H1 (cell line): Measurements from ENCODE around the gene RAD54L. TPM values are rescaled to one million over a fixed set of nuclear protein-coding genes. Genes with fewer than 3 reads are reported as not detected.

Experiments used
- CTCF ChIA-PET: fragments of 300-600 bp; sonication (Branson Sonifier 250); formaldehyde crosslinking; loops from one replicate; lab custom pipeline; 2021; ENCODE audit not compliant: partially characterized antibody; lab: Charles Lee
- POLR2A ChIA-PET: fragments of 300-600 bp; sonication (Branson Sonifier 250); formaldehyde crosslinking; loops from one replicate; lab custom pipeline; 2021; ENCODE audit warnings: inconsistent platforms; ENCODE audit not compliant: partially characterized antibody; lab: Charles Lee
- DNase-seq, 2 experiments: peaks; one replicate each; pipeline versions ENCODE4 v3.0.0 to v3.0.0-alpha.2; 2010 to 2022; ENCODE audit warnings: low spot score in 2 of 2, low read depth in 1 of 2, mixed read lengths in 1 of 2
- FAIRE-seq: peaks from 2 replicates; lab custom pipeline; 2011; peaks lifted over from hg19 to GRCh38; lab: Jason Lieb, UNC
- H2AFZ ChIP-seq: 2 replicates; pipeline ENCODE4 v1.8.1; 2012; ENCODE audit warnings: low read length, inconsistent platforms
- H2AK5ac ChIP-seq: 2 replicates; pipeline ENCODE4 v1.6.1; 2013; ENCODE audit warnings: low read depth, low read length
- H2BK120ac ChIP-seq: replicated peaks from 2 replicates; pipeline ENCODE3; 2013; ENCODE audit warnings: low read depth, low read length, inconsistent platforms
- H2BK12ac ChIP-seq: 2 replicates; pipeline ENCODE4 v1.6.1; 2013; ENCODE audit warnings: low read depth, low read length
- H2BK15ac ChIP-seq: 2 replicates; pipeline ENCODE4 v1.6.1; 2013; ENCODE audit warnings: low read length
- H2BK20ac ChIP-seq: 2 replicates; pipeline ENCODE4 v1.6.1; 2013; ENCODE audit warnings: low read length
- H2BK5ac ChIP-seq: 2 replicates; pipeline ENCODE4 v1.6.1; 2013; ENCODE audit warnings: low read depth, low read length
- H3K14ac ChIP-seq: 2 replicates; pipeline ENCODE4 v1.6.1; 2013; ENCODE audit warnings: inconsistent platforms; ENCODE audit not compliant: insufficient read length
- H3K18ac ChIP-seq: 2 replicates; pipeline ENCODE4 v1.6.1; 2013; ENCODE audit warnings: low read length; ENCODE audit errors: extremely low read depth
- H3K23ac ChIP-seq: 2 replicates; pipeline ENCODE4 v1.6.1; 2013; ENCODE audit warnings: inconsistent platforms; ENCODE audit not compliant: insufficient read length
- H3K23me2 ChIP-seq: 2 replicates; pipeline ENCODE4 v1.6.1; 2013; ENCODE audit warnings: low read depth, low read length
- H3K27ac ChIP-seq: 2 replicates; pipeline ENCODE4 v1.6.1; 2011; ENCODE audit warnings: low read depth, low read length, inconsistent platforms
- H3K27me3 ChIP-seq, 4 experiments: replicated peaks in 1 of 4; 1 replicate in 1 of 4; 2 replicates in 3 of 4; pipeline versions ENCODE4 v1.6.1 to v1.8.1; 2011 to 2013; ENCODE audit warnings: low read length in 3 of 4, mild to moderate bottlenecking in 3 of 4, inconsistent platforms in 2 of 4, mixed read lengths in 2 of 4, moderate library complexity in 1 of 4; ENCODE audit not compliant: control insufficient read depth in 3 of 4, insufficient read depth in 3 of 4; ENCODE audit errors: extremely low read depth in 1 of 4
- H3K36me3 ChIP-seq, 4 experiments: 2 replicates each; pipeline versions ENCODE4 v1.6.1 to v1.8.1; 2011 to 2013; ENCODE audit warnings: mild to moderate bottlenecking in 4 of 4, low read length in 3 of 4, moderate library complexity in 2 of 4, control low read depth in 1 of 4, inconsistent platforms in 1 of 4; ENCODE audit not compliant: insufficient read depth in 4 of 4, control insufficient read depth in 2 of 4
- H3K4ac ChIP-seq: replicated peaks from 2 replicates; pipeline ENCODE3; 2013; ENCODE audit warnings: low read length, low read depth, mixed read lengths, inconsistent platforms; ENCODE audit not compliant: insufficient read length
- H3K4me1 ChIP-seq, 4 experiments: replicated peaks in 1 of 4; 1 replicate in 1 of 4; 2 replicates in 3 of 4; pipeline versions ENCODE4 v1.6.1 to v1.8.1; 2011 to 2013; ENCODE audit warnings: low read length in 3 of 4, inconsistent platforms in 2 of 4, mixed read lengths in 1 of 4; ENCODE audit not compliant: insufficient read depth in 4 of 4, control insufficient read depth in 3 of 4
- H3K4me2 ChIP-seq, 2 experiments: 2 replicates each; pipeline versions ENCODE4 v1.6.1 to v1.8.1; 2011 to 2013; ENCODE audit warnings: low read depth in 2 of 2, low read length in 2 of 2, control low read depth in 1 of 2, inconsistent platforms in 1 of 2, mild to moderate bottlenecking in 1 of 2; ENCODE audit not compliant: insufficient read depth in 1 of 2
- H3K4me3 ChIP-seq, 4 experiments: fragments of 200-600, 300-600 bp in 1 of 4; sonication (generic), shearing (Covaris generic), sonication (Bioruptor Twin) in 1 of 4; 2 replicates each; pipeline versions ENCODE4 v1.5.1 to v1.8.1; 2011 to 2016; ENCODE audit warnings: low read length in 4 of 4, low read depth in 3 of 4, control low read depth in 2 of 4, inconsistent platforms in 2 of 4, mild to moderate bottlenecking in 2 of 4, mixed read lengths in 1 of 4, moderate library complexity in 1 of 4; ENCODE audit not compliant: insufficient read depth in 2 of 4; ENCODE audit errors: extremely low read depth in 1 of 4
- H3K56ac ChIP-seq: replicated peaks from 2 replicates; pipeline ENCODE3; 2013; ENCODE audit warnings: low read depth, mild to moderate bottlenecking, mixed read lengths, low read length, inconsistent platforms; ENCODE audit not compliant: insufficient read length
- H3K79me1 ChIP-seq: 2 replicates; pipeline ENCODE4 v1.6.1; 2013; ENCODE audit warnings: low read depth, low read length, control low read depth
- H3K79me2 ChIP-seq, 2 experiments: 2 replicates each; pipeline versions ENCODE4 v1.6.1 to v1.8.1; 2012 to 2013; ENCODE audit warnings: low read length in 2 of 2, mild to moderate bottlenecking in 2 of 2, inconsistent platforms in 1 of 2; ENCODE audit not compliant: insufficient read depth in 2 of 2, control insufficient read depth in 1 of 2
- H3K9ac ChIP-seq, 4 experiments: replicated peaks in 1 of 4; 1 replicate in 1 of 4; 2 replicates in 3 of 4; pipeline versions ENCODE4 v1.6.1 to v1.8.1; 2011 to 2013; ENCODE audit warnings: low read depth in 3 of 4, low read length in 3 of 4, control low read depth in 2 of 4, mild to moderate bottlenecking in 2 of 4, moderate library complexity in 2 of 4, inconsistent platforms in 1 of 4; ENCODE audit errors: extremely low read depth in 1 of 4
- H3K9me3 ChIP-seq, 2 experiments: 2 replicates each; pipeline versions ENCODE4 v1.6.1 to v1.8.1; 2012 to 2013; ENCODE audit warnings: mild to moderate bottlenecking in 2 of 2, moderate library complexity in 2 of 2, control low read depth in 1 of 2, inconsistent platforms in 1 of 2, low read depth in 1 of 2, low read length in 1 of 2, mixed read lengths in 1 of 2; ENCODE audit not compliant: insufficient read depth in 2 of 2
- H4K20me1 ChIP-seq, 2 experiments: replicated peaks in 1 of 2; 2 replicates each; pipeline versions ENCODE3 to v1.8.1; 2011 to 2013; ENCODE audit warnings: inconsistent platforms in 2 of 2, low read length in 2 of 2, mild to moderate bottlenecking in 1 of 2; ENCODE audit not compliant: insufficient read depth in 2 of 2, control insufficient read depth in 1 of 2
- H4K5ac ChIP-seq: 2 replicates; pipeline ENCODE4 v1.6.1; 2013; ENCODE audit warnings: low read length, low read depth, mixed read lengths, inconsistent platforms; ENCODE audit not compliant: insufficient read length
- H4K8ac ChIP-seq: 2 replicates; pipeline ENCODE4 v1.8.0; 2013; ENCODE audit warnings: mild to moderate bottlenecking, moderate library complexity, low read length, inconsistent platforms; ENCODE audit not compliant: insufficient read depth; ENCODE audit errors: extremely low read depth
- H4K91ac ChIP-seq: replicated peaks from 2 replicates; pipeline ENCODE3; 2013; ENCODE audit warnings: low read length, mixed read lengths, inconsistent platforms; ENCODE audit not compliant: insufficient read length
- ASH2L ChIP-seq: fragments of 200-600, 300-600 bp; sonication (generic); IDR thresholded peaks from one replicate; pipeline ENCODE4 v1.7.1; 2017; ENCODE audit warnings: low read length
- EGR1 ChIP-seq: IDR thresholded peaks from 2 replicates; pipeline ENCODE4 v1.6.1; 2011; ENCODE audit warnings: low read depth, low read length, borderline replicate concordance
- WGBS, 2 experiments: shearing (Covaris generic) in 1 of 2; methylation state at CpG; one replicate each; pipeline versions ENCODE4 v1.1.6 to v1.1.7; 2013 to 2015; ENCODE audit warnings: low lambda C conversion rate in 2 of 2, mixed read lengths in 2 of 2, inconsistent platforms in 1 of 2, low coverage in 1 of 2, missing lambda C conversion rate in 1 of 2; ENCODE audit not compliant: insufficient replicate concordance in 2 of 2, insufficient coverage in 1 of 2, insufficient read length in 1 of 2; ENCODE audit errors: extremely low coverage in 1 of 2, missing lambda C conversion rate in 1 of 2; 5-methylcytosine and 5-hydroxymethylcytosine counted together
- polyA plus RNA-seq, 7 experiments: library from polyadenylated mRNA; depleted of rRNA in 3 of 7; stranded (reverse) in 5 of 7; unstranded in 2 of 7; fragments of >200 nt in 5 of 7; fragments of 200-250 nt in 2 of 7; gene quantifications; 1 replicate in 5 of 7; 2 replicates in 1 of 7; 4 replicates in 1 of 7; pipeline versions ENCODE4 v1.2.1 to v1.2.3, GENCODE V29; 2011 to 2013; ENCODE audit warnings: missing spikeins in 2 of 7, mixed read lengths in 2 of 7
- total RNA-seq: library from RNA; stranded (reverse); fragmentation: NEBNext Ultra II Directional; extraction: Animal tissue kit (Norgen Biotek cat#: 25700); gene quantifications from 2 replicates; pipeline ENCODE4 v1.2.1, GENCODE V29; 2021

RAD54L gene
- total and polyA plus RNA-seq, 2 of the 8 experiments (the other 6 are each of a cell fraction or from before 2014, with no cell fraction given), result 43.5 to 50.3 TPM

- Histone ChIP-seq H2BK20ac (no peak overlapping the region), H3K79me1 (no peaks in the 10 kb centered on the region), H3K4me2 (peak overlapping the region; percentile 84 to 86), H4K20me1 (no peaks in the 10 kb centered on the region), H3K4me3 (peak overlapping the region; percentile 76 to 94 (median 84)), H3K14ac (no peak overlapping the region), H3K36me3 (no peaks in the 10 kb centered on the region; a peak in 1 of 8 replicates), H4K91ac (peak overlapping the region; percentile 45), H2AFZ (peak overlapping the region; percentile 92), H3K9me3 (no peaks in the 10 kb centered on the region), H2BK5ac (peak overlapping the region; percentile 73; the same call in 1 of the 2 replicates), H2BK12ac (0 out of 2 replicates have a peak overlapping the region, but pooled peaks have one; percentile 84), H3K18ac (no peak overlapping the region; the same call in 1 of the 2 replicates), H3K9ac (peak overlapping the region in 3 of 4 experiments; percentile 15 to 60 (median 48); a peak in 5 of 7 replicates), H3K27me3 (no peaks in the 10 kb centered on the region), H4K5ac (peak overlapping the region; percentile 9), H3K4me1 (peaks cover 0 to 3% (median 1%) of the 10 kb centered on the region in 4 experiments; a peak in 4 of 7 replicates), H2BK120ac (no peak overlapping the region), H3K23me2 (peaks cover 14% of the 10 kb centered on the region), H2AK5ac (no peak overlapping the region), H4K8ac (0 out of 2 replicates have a peak overlapping the region, but pooled peaks have one; percentile 53), H2BK15ac (peak overlapping the region; percentile 46; the same call in 1 of the 2 replicates), H3K27ac (no peak overlapping the region), H3K4ac (no peak overlapping the region), H3K79me2 (no peaks in the 10 kb centered on the region; a peak in 1 of 4 replicates), H3K23ac (no peak overlapping the region), H3K56ac (no peak overlapping the region)
- ChIA-PET CTCF (interaction anchor here (1.1 to 2.3 kb wide), 4 partner anchors 20 to 181 kb away, joined by 3 to 25 read pairs (median 6); no protein-coding TSS in a partner anchor), POLR2A (interaction anchor here (0.7 to 1.6 kb wide), 11 partner anchors 9 to 160 kb away, joined by 3 to 8 read pairs (median 3); partner anchors contain the start of gene PIK3R3)
- no peak for FAIRE-seq
- DNase-seq, result no peak
- 16% methylated on average over 14 of the region's 14 CpGs; no CpG with 5 or more reads in 1 of the 2 experiments for WGBS, 2 experiments
- no peak for TF ChIP-seq EGR1
- TF ChIP-seq ASH2L, result peak; percentile 8
These were observed 43.7 kb upstream of the RAD54L start for GRCh38 chr1:46203738-46204405.
